ENCODE measurements around the gene SPP2. TPM values are rescaled to one million over a fixed set of nuclear protein-coding genes. Genes with fewer than 3 reads are reported as not detected.

SPP2 gene
- total RNA-seq, 1 donor from 2014 or later = not detected

GRCh38 chr2:234026693-234027254 lies 23.7 kb upstream of the SPP2 start:
- DNase-seq (ENCODE audit: extremely low spot score in 2 of 2) = no peak

GRCh38 chr2:234027641-234028040 lies 22.9 kb upstream of the SPP2 start:
- no peak for DNase-seq (ENCODE audit: extremely low spot score in 2 of 2)
- no peak overlapping the region for H3K27ac ChIP-seq
- intact Hi-C loops (cut with DNase I) = no loop called here
- no peaks in the 10 kb centered on the region for H3K36me3 ChIP-seq
- peaks cover 6% of the 10 kb centered on the region for H3K4me1 ChIP-seq
- H3K9me3 ChIP-seq = no peaks in the 10 kb centered on the region
- no peak overlapping the region for H3K4me3 ChIP-seq
- TF ChIP-seq POLR2A (IDR thresholded peaks at IDR 0.05) = no peak
- TF ChIP-seq POLR2AphosphoS5 (IDR thresholded peaks at IDR 0.05; ENCODE audit: insufficient read depth in 1 of 2, low read depth in 1 of 2) = no peak
- no peak for TF ChIP-seq CTCF (IDR thresholded peaks at IDR 0.05)
- no peaks in the 10 kb centered on the region for H3K27me3 ChIP-seq

More at GRCh38 chr2:234026693-234027254, 23.7 kb upstream of the SPP2 start:
- no peak overlapping the region for H3K27ac ChIP-seq
- H3K36me3 ChIP-seq = no peaks in the 10 kb centered on the region
- TF ChIP-seq POLR2A (IDR thresholded peaks at IDR 0.05) (no peak), CTCF (IDR thresholded peaks at IDR 0.05) (no peak), POLR2AphosphoS5 (IDR thresholded peaks at IDR 0.05; ENCODE audit: insufficient read depth in 1 of 2, low read depth in 1 of 2) (no peak)
- H3K27me3 ChIP-seq = no peaks in the 10 kb centered on the region
- no peak overlapping the region for H3K4me3 ChIP-seq
- intact Hi-C loops (cut with DNase I) = no loop called here
- no peaks in the 10 kb centered on the region for H3K9me3 ChIP-seq
- H3K4me1 ChIP-seq = peaks cover 6% of the 10 kb centered on the region

DNA sequence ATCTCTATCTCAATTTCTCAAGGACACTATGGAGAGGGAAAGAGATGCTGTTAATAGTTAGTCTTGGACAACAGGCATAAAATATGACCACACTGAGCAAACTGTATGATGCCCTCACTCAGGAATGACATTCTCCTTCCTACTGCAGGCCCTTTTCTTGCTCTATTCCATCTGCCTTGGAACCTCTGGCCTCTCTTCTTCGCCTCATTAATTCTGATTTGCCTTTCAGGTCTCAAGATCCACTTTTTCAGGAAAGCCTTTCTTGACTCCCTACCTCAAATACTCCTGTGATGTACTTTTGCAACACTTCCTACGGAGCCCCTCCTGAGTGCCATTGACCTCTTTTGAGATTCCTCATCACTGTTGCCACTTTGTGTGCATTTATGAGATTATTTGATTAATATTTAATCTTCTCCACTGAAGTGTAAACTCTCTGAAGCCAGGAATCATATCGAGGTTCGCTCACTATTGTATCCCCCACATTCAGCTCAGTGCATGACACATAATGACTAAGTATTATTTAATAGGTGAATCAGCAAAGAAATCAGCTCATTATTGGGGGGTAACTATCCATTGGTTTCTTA lies 21.3 kb upstream of the SPP2 start:
- no peak overlapping the region for H3K27ac ChIP-seq
- TF ChIP-seq POLR2AphosphoS5 (IDR thresholded peaks at IDR 0.05; ENCODE audit: insufficient read depth in 1 of 2, low read depth in 1 of 2) (no peak), CTCF (IDR thresholded peaks at IDR 0.05) (no peak), POLR2A (IDR thresholded peaks at IDR 0.05) (no peak)
- no peaks in the 10 kb centered on the region for H3K36me3 ChIP-seq
- H3K4me1 ChIP-seq = peaks cover 6% of the 10 kb centered on the region
- H3K9me3 ChIP-seq = no peaks in the 10 kb centered on the region
- no peak overlapping the region for H3K4me3 ChIP-seq
- DNase-seq (ENCODE audit: extremely low spot score in 2 of 2) = no peak
- H3K27me3 ChIP-seq = no peaks in the 10 kb centered on the region
- intact Hi-C loops (cut with DNase I) = no loop called here

- H3K4me1 ChIP-seq = peaks cover 2% of the 10 kb centered on the region
- intact Hi-C loops (cut with DNase I) = no loop called here
These were observed 19.3 kb upstream of the SPP2 start for GRCh38 chr2:234031207-234031606.

More at GRCh38 chr2:234031207-234031606, 19.3 kb upstream of the SPP2 start:
- DNase-seq (ENCODE audit: extremely low spot score in 2 of 2) = no peak
- Histone ChIP-seq H3K4me3 (no peak overlapping the region), H3K27ac (no peak overlapping the region), H3K27me3 (no peaks in the 10 kb centered on the region), H3K9me3 (no peaks in the 10 kb centered on the region), H3K36me3 (no peaks in the 10 kb centered on the region)
- TF ChIP-seq POLR2A (IDR thresholded peaks at IDR 0.05) (no peak), POLR2AphosphoS5 (IDR thresholded peaks at IDR 0.05; ENCODE audit: insufficient read depth in 1 of 2, low read depth in 1 of 2) (no peak), CTCF (IDR thresholded peaks at IDR 0.05) (no peak)

Data from vagina (tissue), 2 donors.